Activated CD4-positive, alpha-beta T cell treated with anti-CD3 and anti-CD28 coated beads, Interleukin-2, Interleukin-6, amounts not matched to agents 100 ng/mL and 50 ng/mL, durations not matched to agents 16 hours and 8 hours (primary cell): ENCODE data around the gene SCN4A.
"Not testable (repeated sequence)": the region's sequence is repeated elsewhere in the genome, so short reads cannot be mapped to it uniquely, and the experiment has no call there.

ENCODE experiments used
- DNase-seq: peaks from one replicate; pipeline ENCODE4 v3.0.0-alpha.2; 2020

SCN4A gene

DNA sequence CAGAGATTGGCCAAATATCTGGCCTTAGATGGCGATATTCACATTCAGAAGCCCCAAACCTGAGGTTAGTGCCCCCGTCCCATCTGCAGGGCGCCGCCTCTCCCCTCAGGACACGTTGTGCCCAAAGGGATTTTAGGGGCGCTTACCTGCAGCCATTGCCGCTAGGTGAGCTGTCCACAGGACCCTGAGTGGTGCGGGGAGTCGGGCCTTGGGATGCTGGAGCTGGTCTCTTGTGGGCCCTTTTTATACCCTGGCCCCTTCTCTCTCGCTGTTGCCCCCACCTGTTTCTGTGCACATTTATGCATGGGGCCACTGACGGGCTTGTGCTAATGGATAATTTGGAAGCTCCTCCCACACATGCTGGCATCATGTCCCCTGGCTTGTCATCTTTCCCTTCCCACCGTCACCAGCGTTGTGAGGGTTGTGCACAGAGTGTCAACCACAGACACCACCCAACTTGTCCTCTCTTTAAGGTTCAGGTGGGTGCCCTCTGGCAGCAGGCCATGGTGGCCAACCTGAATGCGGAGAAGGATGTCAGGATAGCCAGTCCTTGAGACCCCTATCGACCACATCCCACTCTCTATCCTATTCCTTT lies 61.6 kb downstream of the SCN4A start, which contains the start of gene CSHL1:
TSS of gene CSHL1 (minus strand) at position 218 of the 595 bp plus-strand sequence. CDS start at position 156, 62 bp downstream.
- DNase-seq: no peak

DNA sequence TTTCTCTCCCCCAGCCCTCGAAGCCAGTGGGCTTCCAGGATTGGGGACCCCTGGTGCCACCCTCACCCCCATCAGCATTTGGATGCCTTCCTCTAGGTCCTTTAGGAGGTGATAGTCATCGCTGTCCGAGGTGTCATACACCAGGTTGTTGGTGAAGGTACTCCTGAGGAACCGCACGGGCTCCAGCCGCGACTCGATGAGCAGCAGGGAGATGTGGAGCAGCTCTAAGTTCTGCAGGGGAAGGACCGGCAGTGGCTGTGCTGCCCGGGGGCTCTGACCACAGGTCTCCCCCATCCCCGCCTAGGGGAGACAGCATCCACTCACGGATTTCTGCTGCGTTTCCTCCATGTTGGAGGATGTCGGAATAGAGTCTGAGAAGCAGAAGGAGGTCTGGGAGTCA lies 62.6 kb downstream of the SCN4A start:
- DNase-seq: no peak

DNA sequence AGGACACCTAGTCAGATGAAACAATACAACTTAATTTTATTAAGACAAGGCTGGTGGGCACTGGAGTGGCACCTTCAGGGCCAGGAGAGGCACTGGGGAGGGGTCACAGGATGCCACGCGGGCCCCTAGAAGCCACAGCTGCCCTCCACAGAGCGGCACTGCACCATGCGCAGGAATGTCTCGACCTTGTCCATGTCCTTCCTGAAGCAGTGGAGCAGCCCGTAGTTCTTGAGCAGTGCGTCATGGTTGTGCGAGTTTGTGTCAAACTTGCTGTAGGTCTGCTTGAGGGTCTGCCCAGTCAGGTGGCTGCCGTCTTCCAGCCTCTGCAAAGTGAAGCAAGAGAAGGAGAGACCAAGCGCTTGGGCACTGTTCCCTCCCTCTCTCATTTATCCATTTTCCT lies 63.1 kb downstream of the SCN4A start:
- not testable (repeated sequence) for DNase-seq

DNA sequence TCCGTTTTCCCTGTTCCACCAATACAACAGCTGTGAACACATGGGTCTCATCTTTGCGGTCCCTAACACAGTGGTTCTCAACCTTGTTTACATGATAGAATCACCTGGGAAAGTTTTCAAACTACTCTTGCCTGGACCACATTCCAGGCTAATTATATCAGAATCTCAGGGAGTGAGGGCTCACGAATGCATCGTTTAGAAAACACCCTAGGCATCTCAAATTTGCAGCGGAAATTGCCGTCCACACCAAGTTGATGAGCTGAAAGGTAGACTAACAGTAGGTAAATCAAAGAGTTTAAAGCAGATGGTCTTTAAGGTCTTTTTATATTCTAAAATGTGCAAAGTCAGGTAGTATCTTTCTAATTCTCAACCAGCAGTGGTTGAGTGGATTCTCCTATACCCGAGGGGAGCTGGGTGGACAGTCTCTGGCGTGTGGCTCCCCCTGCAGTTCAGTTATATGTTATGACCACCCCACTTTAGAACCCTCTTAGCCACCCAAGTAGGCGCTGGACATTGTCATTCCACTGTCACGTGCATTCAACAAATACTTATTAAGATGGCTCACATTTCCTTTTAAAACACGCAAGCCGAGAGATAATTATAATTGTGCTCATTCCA lies 65.4 kb downstream of the SCN4A start:
- not testable (repeated sequence) for DNase-seq

DNA sequence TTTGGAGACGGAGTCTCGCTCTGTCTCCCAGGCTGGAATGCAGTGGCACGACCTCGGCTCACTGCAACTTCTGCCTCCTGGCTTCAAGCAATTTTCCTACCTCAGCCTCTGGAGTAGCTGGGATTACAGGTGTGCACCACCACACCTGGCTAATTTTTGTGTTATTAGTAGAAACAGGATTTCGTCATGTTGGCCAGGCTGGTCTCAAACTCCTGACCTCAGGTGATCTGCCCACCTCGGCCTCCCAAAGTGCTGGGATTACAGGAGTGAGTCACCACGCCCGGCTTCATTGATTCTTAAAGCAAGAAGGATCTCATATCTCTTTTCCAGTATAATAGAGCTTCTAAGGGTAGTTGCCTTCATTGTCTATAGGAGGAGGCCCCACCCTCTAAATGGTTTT lies 67.9 kb downstream of the SCN4A start:
- DNase-seq: not testable (repeated sequence)

DNA sequence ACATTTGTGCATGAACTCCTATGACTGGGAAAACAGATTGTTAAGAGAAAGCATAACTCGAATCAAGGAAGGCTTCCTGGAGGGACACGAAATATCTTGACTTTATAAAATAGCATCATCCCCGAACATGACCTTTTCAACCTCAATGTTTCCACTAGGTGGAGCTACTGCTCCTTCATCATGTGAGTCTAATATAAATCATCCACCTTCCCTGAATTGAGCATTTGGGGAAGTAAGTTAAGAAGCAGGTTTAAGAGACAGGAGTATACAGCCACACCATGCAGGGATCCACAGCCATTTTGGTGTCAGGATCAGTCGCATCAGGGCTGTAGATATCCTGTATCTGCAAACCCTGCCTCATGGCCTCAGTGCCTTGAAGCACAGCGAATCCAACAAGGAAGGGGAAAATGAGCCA lies 68.9 kb downstream of the SCN4A start:
- peak; percentile 55 for DNase-seq

DNA sequence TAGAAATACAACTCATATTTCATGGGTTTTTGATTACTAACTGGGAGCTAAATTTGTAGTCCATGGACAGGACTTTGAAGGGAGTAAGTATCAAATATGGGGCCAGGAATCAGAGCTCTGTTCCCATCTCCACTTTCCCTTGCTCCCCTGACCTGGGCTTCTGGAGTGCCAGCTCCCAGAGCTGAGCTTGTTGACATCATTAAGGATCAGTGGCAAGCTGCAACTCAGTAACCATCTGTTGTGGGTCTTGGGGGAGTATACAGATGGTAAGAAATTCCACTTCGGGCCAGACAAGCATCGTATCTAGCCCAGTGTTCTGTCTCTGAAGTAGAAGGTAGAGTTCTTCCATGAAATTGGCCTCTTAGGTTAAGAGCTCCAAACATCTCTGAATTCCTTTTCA lies 70.7 kb downstream of the SCN4A start:
- not testable (repeated sequence) for DNase-seq

DNA sequence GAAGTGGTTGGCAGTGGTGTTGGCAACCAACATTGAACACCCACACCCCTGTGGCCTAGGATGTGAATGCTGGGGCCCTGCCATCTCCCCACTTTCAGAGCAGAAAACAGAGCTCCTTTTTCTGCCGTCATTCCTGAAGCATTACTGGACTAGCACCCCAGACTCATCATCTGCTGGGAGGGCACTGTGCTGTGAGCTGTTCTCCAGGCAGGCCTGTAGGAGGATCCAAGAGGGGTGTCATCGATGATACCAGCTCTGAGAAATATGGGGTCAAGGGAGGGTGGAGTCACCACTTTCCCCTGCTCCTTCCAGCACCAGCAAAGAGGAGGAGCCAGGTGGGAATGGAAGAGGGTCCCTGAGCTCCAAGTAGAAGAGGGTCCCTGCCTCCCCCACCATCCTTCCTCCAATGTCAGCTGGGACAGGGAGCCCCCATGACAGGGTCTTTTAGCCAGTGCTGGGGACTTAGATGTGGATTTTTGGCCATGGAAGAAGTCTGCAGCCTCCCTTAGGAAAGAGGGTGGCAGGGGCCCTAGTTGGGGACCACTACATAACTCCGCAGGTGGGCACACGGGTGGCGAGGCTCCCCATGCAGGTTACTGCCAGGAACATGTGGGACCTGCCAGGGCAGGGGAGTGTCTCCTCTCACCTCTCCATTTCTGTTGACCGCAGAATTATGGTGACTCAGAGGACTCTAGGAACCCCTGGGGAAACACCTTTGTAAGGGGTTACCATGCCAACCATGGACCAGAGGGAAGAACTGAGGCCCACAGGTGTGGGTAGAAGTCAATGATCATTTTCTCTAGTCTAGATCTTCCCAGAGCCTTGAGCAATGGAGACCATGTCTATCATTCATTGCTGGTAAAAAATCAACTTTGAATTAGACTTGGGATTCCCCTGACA lies 73.6 kb downstream of the SCN4A start:
- DNase-seq: peak; percentile 60

DNA sequence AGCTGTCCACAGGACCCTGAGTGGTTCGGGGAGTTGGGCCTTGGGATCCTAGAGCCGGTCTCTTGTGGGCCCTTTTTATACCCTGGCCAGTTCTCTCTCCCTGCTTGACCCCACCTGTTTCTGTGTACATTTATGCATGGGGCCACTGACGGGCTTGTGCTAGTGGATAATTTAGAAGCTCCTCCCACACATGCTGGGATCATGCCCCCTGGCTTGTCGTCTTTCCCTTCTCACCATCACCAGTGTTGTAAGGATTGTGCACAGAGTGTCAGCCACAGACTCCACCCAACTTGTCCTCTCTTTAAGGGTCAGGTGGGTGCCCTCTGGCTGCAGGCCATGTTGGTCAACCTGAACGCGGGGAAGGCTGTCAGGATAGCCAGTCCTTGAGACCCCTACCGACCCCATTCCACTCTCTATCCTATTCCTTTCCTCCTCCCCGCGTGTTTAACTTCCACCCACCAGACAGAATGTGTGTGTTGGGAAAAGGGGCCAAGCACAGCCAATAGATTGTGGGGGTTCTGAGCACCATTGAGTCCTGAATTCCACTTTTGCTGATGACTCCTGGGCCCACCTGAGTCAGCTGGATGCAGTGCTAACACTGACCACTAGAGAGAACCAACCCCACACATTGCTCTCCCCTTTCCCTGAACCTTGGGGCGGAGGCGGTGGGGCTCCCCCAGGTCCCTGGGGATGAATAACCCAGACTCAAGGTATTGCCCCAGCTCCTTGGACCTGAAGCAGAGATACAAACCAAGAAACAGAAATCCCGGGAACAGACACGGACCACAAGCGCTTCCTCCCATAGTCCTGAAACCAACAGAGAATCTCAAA lies 76.0 kb downstream of the SCN4A start, which contains the start of gene CSH1:
TSS of gene CSH1 (minus strand) at position 51 of the 831 bp plus-strand sequence. CDS start 63 bp downstream, outside the sequence.
- not testable (repeated sequence) for DNase-seq

DNA sequence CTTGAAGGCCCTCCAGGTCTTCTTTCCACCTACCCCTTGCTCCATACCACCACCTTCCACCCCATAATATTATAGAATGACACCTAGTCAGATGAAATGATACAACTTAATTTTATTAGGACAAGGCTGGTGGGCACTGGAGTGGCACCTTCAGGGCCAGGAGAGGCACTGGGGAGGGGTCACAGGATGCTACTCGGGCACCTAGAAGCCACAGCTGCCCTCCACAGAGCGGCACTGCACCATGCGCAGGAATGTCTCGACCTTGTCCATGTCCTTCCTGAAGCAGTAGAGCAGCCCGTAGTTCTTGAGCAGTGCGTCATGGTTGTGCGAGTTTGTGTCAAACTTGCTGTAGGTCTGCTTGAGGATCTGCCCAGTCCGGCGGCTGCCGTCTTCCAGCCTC lies 77.9 kb downstream of the SCN4A start:
- DNase-seq: not testable (repeated sequence)

DNA sequence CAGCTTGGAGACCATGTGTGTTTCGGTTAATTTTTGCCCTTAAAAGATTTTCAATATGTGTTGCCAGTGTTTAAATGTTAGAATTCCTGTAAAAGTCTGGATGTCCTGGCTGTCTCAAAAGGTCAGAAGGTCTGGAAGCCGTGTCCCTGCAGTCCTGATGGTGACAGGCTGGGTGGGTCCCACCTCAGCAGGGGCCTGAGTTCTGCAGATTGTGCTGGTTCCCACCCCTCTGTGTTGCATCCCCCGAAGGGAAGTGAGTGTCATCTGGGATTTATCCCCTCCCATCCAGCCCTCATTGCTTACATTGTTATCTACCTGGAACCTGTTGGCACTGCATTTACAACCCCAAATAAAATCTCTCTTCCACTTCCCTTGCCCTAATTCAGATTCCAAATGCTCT lies 78.7 kb downstream of the SCN4A start:
- DNase-seq: not testable (repeated sequence)

DNA sequence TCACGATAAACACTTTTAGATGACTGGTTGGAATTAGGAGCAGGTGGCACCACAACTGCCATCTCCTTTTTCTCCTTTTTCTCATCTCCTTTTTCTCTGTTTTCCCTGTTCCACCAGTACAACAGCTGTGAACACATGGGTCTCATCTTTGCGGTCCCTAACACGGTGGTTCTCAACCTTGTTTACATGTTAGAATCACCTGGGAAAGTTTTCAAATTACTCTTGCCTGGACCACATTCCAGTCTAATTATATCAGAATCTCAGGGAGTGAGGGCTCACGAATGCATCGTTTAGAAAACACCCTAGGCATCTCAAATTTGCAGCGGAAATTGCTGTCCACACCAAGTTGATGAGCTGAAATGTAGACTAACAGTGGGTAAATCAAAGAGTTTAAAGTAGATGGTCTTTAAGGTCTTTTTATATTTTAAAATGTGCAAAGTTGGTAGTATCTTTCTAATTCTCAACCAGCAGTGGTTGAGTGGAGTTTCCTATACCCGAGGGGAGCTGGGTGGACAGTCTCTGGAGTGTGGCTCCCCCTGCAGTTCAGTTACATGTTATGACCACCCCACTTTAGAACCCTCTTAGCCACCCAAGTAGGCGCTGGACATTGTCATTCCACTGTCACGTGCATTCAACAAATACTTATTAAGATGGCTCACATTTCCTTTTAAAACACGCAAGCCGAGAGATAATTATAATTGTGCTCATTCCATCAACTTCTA lies 80.2 kb downstream of the SCN4A start:
- not testable (repeated sequence) for DNase-seq

DNA sequence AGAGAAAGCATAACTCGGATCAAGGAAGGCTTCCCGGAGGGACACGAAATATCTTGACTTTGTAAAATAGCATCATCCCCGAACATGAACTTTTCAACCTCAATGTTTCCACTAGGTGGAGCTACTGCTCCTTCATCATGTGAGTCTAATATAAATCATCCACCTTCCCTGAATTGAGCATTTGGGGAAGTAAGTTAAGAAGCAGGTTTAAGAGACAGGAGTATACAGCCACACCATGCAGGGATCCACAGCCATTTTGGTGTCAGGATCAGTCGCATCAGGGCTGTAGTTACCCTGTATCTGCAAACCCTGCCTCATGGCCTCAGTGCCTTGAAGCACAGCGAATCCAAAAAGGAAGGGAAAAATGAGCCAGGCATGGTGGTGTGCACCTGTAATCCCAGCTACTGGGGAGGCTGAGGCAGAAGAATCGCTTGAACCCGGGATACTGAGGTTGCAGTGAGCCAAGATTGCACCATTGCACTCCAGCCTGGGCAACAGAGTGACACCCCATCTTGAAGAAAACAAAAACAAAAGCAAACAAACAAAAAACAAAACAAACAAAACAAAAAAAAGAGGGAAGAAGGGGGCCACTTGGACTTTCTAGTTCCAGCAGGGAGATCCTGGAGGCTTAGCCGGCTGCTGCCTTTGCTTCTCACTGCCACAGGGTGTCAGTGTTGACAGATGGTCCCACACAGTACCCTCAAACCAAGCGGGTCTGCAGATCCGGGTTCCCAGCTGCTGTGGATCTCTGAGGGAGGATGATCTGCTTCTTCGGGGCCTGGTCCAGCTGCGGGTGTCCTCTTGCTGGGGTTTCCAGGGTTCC lies 83.5 kb downstream of the SCN4A start:
- peak; percentile 48 for DNase-seq
